ENCODE measurements around the gene PIAS4.

PIAS4 gene

GRCh38 chr19:4080473-4080872 is 72.9 kb downstream of the PIAS4 start:
- DNase-seq: no peak

DNA sequence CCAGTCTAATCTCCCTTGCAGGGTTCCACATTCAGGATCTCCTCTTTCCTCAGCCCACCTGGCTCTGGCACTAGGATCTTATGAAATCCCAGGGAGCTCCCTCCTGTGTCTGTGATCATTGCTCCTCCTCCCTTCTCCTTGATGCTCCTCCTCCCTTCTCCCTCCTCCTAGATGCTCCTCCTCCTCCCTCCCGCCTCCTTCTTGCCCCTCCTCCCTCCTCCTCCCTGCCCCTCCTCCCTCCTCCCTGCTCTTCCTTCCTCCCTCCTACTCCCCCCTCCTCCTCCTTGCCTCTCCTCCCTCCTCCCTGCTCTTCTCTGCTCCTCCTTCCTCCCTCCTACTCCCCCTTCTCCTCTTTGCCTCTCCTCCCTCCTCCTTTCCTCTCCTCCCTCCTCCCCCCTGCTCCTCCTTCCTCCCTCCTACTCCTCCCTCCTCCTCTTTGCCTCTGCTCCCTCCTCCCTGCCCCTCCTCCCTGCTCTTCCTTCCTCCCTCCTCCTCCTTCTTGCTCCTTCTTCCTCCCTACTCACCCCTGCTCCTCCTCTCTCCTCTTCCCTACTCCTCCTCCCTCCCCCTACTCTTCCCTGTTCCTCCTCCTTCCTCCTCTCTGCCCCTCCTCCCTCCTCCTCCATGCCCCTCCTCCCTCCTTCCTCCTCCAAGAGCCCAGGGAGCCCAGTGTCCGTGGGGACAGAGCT is 74.0 kb downstream of the PIAS4 start:
- no peak for DNase-seq

DNA sequence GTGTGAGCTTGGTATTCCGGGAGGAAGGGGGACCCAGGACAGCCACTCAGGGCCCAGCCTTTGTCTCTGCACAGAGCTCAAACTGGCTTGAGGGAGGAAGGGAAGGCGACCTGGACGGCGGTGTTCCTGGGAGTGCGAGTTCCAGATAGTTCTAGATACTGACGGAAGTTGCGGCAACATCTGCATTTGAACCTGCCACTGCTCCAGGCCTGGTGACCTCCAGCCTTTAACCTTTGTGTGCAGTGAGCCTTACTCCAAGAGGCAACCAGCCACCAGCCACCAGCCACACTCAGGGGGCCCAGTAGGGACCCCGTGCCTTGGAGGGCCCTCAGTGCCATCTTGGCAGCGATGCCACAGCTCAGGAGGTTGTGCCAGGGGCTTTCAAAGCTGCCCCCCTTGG is 74.6 kb downstream of the PIAS4 start:
- no peak for DNase-seq

- DNase-seq: peak; percentile 66
Observed at GRCh38 chr19:4083677-4084546, 76.4 kb downstream of the PIAS4 start.

- no peak for DNase-seq
Observed at GRCh38 chr19:4084547-4084877, 77.0 kb downstream of the PIAS4 start.

DNA sequence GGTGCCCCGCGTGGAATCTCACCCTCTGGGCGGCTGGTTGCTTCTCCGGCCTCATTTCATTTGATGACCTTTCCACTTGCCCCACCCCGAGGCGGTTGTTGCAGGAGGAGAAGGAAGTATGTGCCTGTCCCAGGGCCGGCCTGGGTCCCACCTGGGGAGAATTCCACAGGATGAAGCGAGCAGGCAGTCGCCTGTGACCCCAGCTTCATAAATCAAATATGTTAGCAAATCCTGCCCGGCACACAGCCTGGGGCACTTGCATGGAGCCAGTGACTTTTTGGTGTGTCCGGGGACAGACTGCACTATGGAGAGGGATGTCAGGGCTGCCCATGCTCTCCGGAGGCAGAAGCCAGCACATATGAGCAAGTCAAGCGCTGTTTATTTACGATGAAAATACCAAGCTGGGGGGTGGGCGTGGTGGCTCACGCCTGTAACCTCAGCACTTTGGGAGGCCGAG is 78.9 kb downstream of the PIAS4 start:
- no peak for DNase-seq

GRCh38 chr19:4087787-4088679 is 80.5 kb downstream of the PIAS4 start:
- DNase-seq: no peak

DNA sequence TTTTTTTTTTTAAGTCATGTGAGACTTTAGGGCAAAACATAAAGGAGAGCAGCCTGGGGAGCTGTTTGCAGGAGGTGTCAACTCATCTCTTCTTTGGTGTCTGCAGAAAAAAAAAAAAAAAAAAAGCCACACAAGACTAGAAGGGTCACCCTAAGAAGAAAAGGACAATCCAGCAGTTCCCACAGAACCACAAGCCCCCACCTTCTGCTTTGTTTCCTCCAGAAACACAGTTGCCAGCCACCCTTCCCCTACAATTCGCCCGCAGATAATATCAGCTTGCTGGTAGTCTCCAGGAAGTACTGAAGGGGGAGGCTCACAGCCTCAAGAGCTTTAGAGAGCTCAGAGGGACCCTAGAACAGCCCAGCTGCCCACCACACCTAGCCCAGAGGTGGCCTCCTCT is 81.4 kb downstream of the PIAS4 start:
- peak; percentile 60 for DNase-seq
